Loucy (cell line): Measurements from ENCODE around the gene INPP4A.
"Not testable (repeated sequence)": the region's sequence is repeated elsewhere in the genome, so short reads cannot be mapped to it uniquely, and the experiment has no call there.

ENCODE experiments used
- H2AFZ ChIP-seq: fragments of 200-600 bp; sonication (generic); 2 replicates; pipeline ENCODE4 v1.6.0; 2016; ENCODE audit warnings: antibody characterized with exemption, mild to moderate bottlenecking, low read length, moderate library complexity
- H3F3A ChIP-seq: fragments of 200-600 bp; 2 replicates; pipeline ENCODE4 v1.6.0; 2016; ENCODE audit warnings: antibody characterized with exemption, low read depth, mild to moderate bottlenecking
- H3K27me3 ChIP-seq: fragments of 200-600 bp; sonication (generic); 2 replicates; pipeline ENCODE4 v1.6.1; 2014; ENCODE audit warnings: low read length, mild to moderate bottlenecking; ENCODE audit not compliant: insufficient read depth, poor library complexity, severe bottlenecking
- H3K36me3 ChIP-seq: fragments of 200-600 bp; sonication (generic); 2 replicates; pipeline ENCODE4 v1.6.1; 2016; ENCODE audit warnings: low read length; ENCODE audit not compliant: insufficient read depth
- H3K4me1 ChIP-seq: fragments of 200-600 bp; sonication (generic); 2 replicates; pipeline ENCODE4 v1.5.1; 2014; ENCODE audit warnings: low read length, mild to moderate bottlenecking; ENCODE audit not compliant: insufficient read depth, poor library complexity, severe bottlenecking
- H3K4me2 ChIP-seq: fragments of 200-600 bp; sonication (generic); 2 replicates; pipeline ENCODE4 v1.6.0; 2014; ENCODE audit warnings: antibody characterized with exemption, low read length, low read depth, mild to moderate bottlenecking; ENCODE audit not compliant: poor library complexity, severe bottlenecking
- H3K4me3 ChIP-seq: fragments of 200-600 bp; sonication (generic); 2 replicates; pipeline ENCODE4 v1.5.1; 2014; ENCODE audit warnings: low read length, mild to moderate bottlenecking, mixed read lengths; ENCODE audit not compliant: poor library complexity, severe bottlenecking
- H3K79me2 ChIP-seq: fragments of 200-600 bp; sonication (generic); 2 replicates; pipeline ENCODE4 v1.6.1; 2014; ENCODE audit warnings: low read length; ENCODE audit not compliant: insufficient read depth
- H3K9ac ChIP-seq: fragments of 200-600 bp; sonication (generic); 2 replicates; pipeline ENCODE4 v1.6.0; 2014; ENCODE audit warnings: mild to moderate bottlenecking, low read depth, low read length, moderate library complexity; ENCODE audit not compliant: poor library complexity, severe bottlenecking
- H3K9me2 ChIP-seq: fragments of 200-600 bp; sonication (generic); replicated peaks from 2 replicates; pipeline ENCODE4 v1.6.1; 2016; ENCODE audit warnings: low read depth, low read length, mixed read lengths
- H3K9me3 ChIP-seq: fragments of 200-600 bp; sonication (generic); 2 replicates; pipeline ENCODE4 v1.6.1; 2014; ENCODE audit warnings: mild to moderate bottlenecking, antibody characterized with exemption, low read length, low read depth; ENCODE audit not compliant: insufficient read depth
- H4K20me1 ChIP-seq: fragments of 200-600 bp; sonication (generic); 2 replicates; pipeline ENCODE4 v1.6.0; 2014; ENCODE audit warnings: antibody characterized with exemption, low read length, mild to moderate bottlenecking; ENCODE audit not compliant: insufficient read depth, poor library complexity, severe bottlenecking
- EZH2phosphoT487 ChIP-seq: fragments of 200-600 bp; IDR thresholded peaks from 2 replicates; pipeline ENCODE4 v1.6.1; 2018; ENCODE audit warnings: antibody characterized with exemption, mild to moderate bottlenecking, moderate library complexity, borderline replicate concordance
- TF ChIP-seq, protein P1 (sequence below): fragments of 200-600 bp; sonication (generic); conservative IDR thresholded peaks from 2 replicates; pipeline ENCODE4 v1.5.1; 2014; ENCODE audit warnings: mild to moderate bottlenecking, antibody characterized with exemption, low read length

INPP4A gene

DNA sequence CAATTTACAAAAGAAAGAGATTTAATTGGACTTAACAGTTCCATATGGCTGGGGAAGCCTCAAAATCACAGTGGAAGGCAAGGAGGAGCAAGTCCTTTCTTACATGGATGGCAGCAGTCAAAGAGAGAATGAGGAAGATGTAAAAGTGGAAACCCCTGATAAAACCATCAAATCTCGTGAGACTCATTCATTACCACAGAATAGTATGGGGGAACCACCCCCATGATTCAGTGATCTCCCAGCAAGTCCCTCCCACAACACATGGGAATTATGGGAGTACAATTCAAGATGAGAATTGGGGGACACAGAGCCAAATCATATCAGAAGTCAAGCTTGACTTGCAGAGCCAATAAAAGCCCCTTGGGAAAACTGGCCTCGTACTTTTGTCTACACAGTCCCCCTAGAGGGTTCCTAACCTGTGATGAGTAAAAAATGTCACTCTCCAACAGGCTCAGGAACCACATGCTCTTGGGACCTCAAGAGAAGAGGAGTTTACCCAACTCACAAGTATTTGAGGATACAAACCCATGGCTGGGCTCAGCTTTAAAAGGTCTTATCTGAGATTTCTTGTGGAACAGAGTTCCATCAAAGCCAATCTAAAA, 11.2 kb upstream of the INPP4A start:
- H3K79me2 ChIP-seq, result no peaks in the 10 kb centered on the region
- H3K4me3 ChIP-seq, result no peak overlapping the region
- no peak overlapping the region for H3K4me2 ChIP-seq
- no peak for TF ChIP-seq EZH2phosphoT487
- TF ChIP-seq, protein P1, sequence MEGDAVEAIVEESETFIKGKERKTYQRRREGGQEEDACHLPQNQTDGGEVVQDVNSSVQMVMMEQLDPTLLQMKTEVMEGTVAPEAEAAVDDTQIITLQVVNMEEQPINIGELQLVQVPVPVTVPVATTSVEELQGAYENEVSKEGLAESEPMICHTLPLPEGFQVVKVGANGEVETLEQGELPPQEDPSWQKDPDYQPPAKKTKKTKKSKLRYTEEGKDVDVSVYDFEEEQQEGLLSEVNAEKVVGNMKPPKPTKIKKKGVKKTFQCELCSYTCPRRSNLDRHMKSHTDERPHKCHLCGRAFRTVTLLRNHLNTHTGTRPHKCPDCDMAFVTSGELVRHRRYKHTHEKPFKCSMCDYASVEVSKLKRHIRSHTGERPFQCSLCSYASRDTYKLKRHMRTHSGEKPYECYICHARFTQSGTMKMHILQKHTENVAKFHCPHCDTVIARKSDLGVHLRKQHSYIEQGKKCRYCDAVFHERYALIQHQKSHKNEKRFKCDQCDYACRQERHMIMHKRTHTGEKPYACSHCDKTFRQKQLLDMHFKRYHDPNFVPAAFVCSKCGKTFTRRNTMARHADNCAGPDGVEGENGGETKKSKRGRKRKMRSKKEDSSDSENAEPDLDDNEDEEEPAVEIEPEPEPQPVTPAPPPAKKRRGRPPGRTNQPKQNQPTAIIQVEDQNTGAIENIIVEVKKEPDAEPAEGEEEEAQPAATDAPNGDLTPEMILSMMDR, result no peak
- no peaks in the 10 kb centered on the region for H3K4me1 ChIP-seq
- no peaks in the 10 kb centered on the region for H3F3A ChIP-seq
- no peaks in the 10 kb centered on the region for H3K36me3 ChIP-seq
- no peak overlapping the region for H2AFZ ChIP-seq
- no peak overlapping the region for H3K9ac ChIP-seq
- no peaks in the 10 kb centered on the region for H4K20me1 ChIP-seq
- no peaks in the 10 kb centered on the region for H3K27me3 ChIP-seq
- H3K9me2 ChIP-seq, result no peaks in the 10 kb centered on the region
- H3K9me3 ChIP-seq, result peaks cover 12% of the 10 kb centered on the region; the same call in 1 of the 2 replicates

DNA sequence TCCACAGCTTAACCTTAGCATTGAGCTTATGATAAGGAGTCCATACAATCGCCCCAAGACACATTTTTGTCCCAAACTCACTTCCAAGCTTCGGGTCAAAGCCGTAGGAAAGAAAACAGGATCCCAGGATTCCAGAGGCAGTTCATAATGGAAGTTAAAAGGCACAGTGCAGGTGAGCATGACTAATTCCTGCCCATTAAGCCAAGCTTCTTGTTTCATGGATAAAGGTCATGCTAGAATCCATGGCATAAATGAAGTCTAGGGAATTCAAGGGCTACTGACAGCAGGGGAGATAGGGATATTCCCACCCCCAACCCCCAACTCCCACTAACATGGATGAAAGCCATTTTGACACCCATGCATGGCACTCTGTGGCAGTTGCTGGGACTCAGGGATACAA, 10.2 kb upstream of the INPP4A start:
- TF ChIP-seq, protein P1, result no peak
- H3K9me3 ChIP-seq, result peaks cover 17% of the 10 kb centered on the region; the same call in 1 of the 2 replicates

DNA sequence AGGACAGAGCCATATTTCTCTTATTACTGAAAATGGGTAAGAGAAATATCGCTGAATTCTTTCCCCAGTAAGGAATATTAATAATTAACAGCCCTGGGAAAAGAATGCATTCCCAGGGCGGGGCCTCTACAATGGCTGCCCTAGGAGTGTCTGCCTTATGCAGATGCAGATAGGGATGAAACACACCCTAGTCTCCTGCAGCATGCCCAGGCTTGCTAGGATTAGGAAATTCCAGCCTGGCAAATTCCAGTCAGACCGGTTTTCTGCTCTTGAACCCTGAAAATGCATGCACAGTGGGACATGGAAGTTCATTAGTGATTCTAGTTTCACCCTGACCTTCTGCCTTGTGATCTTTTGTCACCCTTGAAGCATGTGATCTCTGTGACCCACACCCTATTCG, 9.0 kb upstream of the INPP4A start:
- H4K20me1 ChIP-seq, H3F3A ChIP-seq, H3K36me3 ChIP-seq, H3K4me1 ChIP-seq, H3K9ac ChIP-seq, H3K79me2 ChIP-seq, H3K27me3 ChIP-seq, H3K4me3 ChIP-seq, H2AFZ ChIP-seq, H3K9me2 ChIP-seq, H3K4me2 ChIP-seq: not testable (repeated sequence)
- H3K9me3 ChIP-seq, result peaks cover 21% of the 10 kb centered on the region; the same call in 1 of the 2 replicates

More for the DNA sequence above, 10.2 kb upstream of the INPP4A start:
- Histone ChIP-seq H3K27me3 (no peaks in the 10 kb centered on the region), H3K4me3 (no peak overlapping the region), H2AFZ (no peak overlapping the region), H3K79me2 (no peaks in the 10 kb centered on the region), H3K4me1 (no peaks in the 10 kb centered on the region), H4K20me1 (no peaks in the 10 kb centered on the region), H3K36me3 (no peaks in the 10 kb centered on the region), H3F3A (peaks cover 6% of the 10 kb centered on the region; the same call in 1 of the 2 replicates), H3K9me2 (no peaks in the 10 kb centered on the region), H3K4me2 (no peak overlapping the region), H3K9ac (no peak overlapping the region)

DNA sequence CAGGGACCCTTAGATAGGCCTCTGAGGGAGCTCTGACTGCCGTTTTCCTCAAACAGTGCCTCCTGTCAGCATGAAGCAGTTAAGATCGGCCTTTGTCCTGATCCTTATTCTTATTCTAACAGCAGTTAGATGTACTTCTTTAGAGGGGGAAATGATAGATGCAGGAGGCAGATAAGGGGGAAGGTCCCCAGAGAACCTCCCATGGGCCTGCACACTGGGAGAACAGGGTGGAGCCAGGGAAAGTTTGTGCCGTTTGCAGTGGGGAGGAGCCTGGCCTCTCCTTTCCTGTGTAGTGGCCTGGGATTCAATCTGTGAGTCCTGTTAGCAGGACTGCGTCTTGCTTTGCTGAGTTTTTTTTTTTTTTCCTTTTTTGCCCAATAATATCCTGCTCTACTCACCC, 7.9 kb upstream of the INPP4A start:
- Histone ChIP-seq H3K9ac (no peak overlapping the region), H3K4me3 (no peak overlapping the region), H3F3A (peaks cover 6% of the 10 kb centered on the region; the same call in 1 of the 2 replicates), H4K20me1 (no peaks in the 10 kb centered on the region), H3K36me3 (no peaks in the 10 kb centered on the region), H3K79me2 (no peaks in the 10 kb centered on the region), H3K9me2 (no peaks in the 10 kb centered on the region), H3K4me2 (no peak overlapping the region), H2AFZ (no peak overlapping the region), H3K27me3 (no peaks in the 10 kb centered on the region), H3K4me1 (no peaks in the 10 kb centered on the region), H3K9me3 (peaks cover 21% of the 10 kb centered on the region; the same call in 1 of the 2 replicates)
- TF ChIP-seq, protein P1, result no peak
